ENCODE measurements around the gene ATRAID. TPM values are rescaled to one million over a fixed set of nuclear protein-coding genes. Genes with fewer than 3 reads are reported as not detected.
A peak's percentile ranks its signal among the peaks of the same experiment; 100 is the strongest.

Gene ATRAID
- total RNA-seq (100 to 1,000 TPM; 123 to 198 (median 135) TPM), polyA plus RNA-seq (100 to 1,000 TPM; 199 to 318 TPM)
- long read RNA-seq, donor 1, transcript ATRAID-202 (7 exons, 1,059 nt), result minor isoform, 41 of 143 reads
- long read RNA-seq, donor 1, transcript ATRAID-201 (7 exons, 1,240 nt), result major isoform, 94 of 143 reads
- long read RNA-seq, donor 1, partial matches to known transcripts, result 4 of 143 reads
- long read RNA-seq, donor 1, other reads (novel, unspliced or antisense), result 4 of 143 reads
- long read RNA-seq, donor 2, transcript ATRAID-202 (7 exons, 1,059 nt), result minor isoform, 8 of 109 reads
- long read RNA-seq, donor 2, transcript ATRAID-204 (2 exons, 561 nt), result minor isoform, 8 of 109 reads
- long read RNA-seq, donor 2, transcript ATRAID-201 (7 exons, 1,240 nt), result major isoform, 93 of 109 reads
- long read RNA-seq, donor 2, partial matches to known transcripts, result 0 of 109 reads
- long read RNA-seq, donor 2, other reads (novel, unspliced or antisense), result 0 of 109 reads
- long read RNA-seq, donor 3, transcript ATRAID-202 (7 exons, 1,059 nt), result minor isoform, 27 of 162 reads
- long read RNA-seq, donor 3, transcript ATRAID-201 (7 exons, 1,240 nt), result major isoform, 122 of 162 reads
- long read RNA-seq, donor 3, partial matches to known transcripts, result 7 of 162 reads
- long read RNA-seq, donor 3, other reads (novel, unspliced or antisense), result 5 of 162 reads

- WGBS, 3 donors, result 0 to 1% (median 0%) methylated on average over 62 to 73 of the region's 73 CpGs
Observed at GRCh38 chr2:27211943-27212625, at the start of gene ATRAID, which contains the start of gene SLC5A6. ATRAID (plus strand) TSS chr2:27212041; CDS start chr2:27212369, 328 bp downstream. SLC5A6 (minus strand) TSS chr2:27212268; CDS start chr2:27207650, 4,618 bp downstream.

GRCh38 chr2:27162151-27163121 lies 49.4 kb upstream of the ATRAID start:
- TF ChIP-seq EP300 (IDR thresholded peaks at IDR 0.05) (no peak), POLR2A (IDR thresholded peaks at IDR 0.05) (no peak), CTCF (IDR thresholded peaks at IDR 0.05) (no peak)
- H3K27me3 ChIP-seq, result no peaks in the 10 kb centered on the region
- H3K36me3 ChIP-seq, result no peaks in the 10 kb centered on the region
- WGBS, 3 donors, result 57 to 71% (median 63%) methylated on average over 15 of the region's 15 CpGs
- H3K9me3 ChIP-seq, result no peaks in the 10 kb centered on the region
- H3K4me3 ChIP-seq, result no peak overlapping the region
- no peak overlapping the region for H3K27ac ChIP-seq
- intact Hi-C loops (cut with DNase I), result no loop called here
- no peak for DNase-seq
- H3K4me1 ChIP-seq (ENCODE audit: insufficient read depth), result peaks cover 6% of the 10 kb centered on the region

More at GRCh38 chr2:27211943-27212625, at the start of gene ATRAID, which contains the start of gene SLC5A6:
- DNase-seq, result peak; percentile 86 to 91 (median 89)
- Histone ChIP-seq H3K36me3 (no peaks in the 10 kb centered on the region), H3K9me3 (no peaks in the 10 kb centered on the region), H3K4me3 (peak within 1 kb of the TSS; percentile 50), H3K27me3 (no peaks in the 10 kb centered on the region), H3K4me1 (ENCODE audit: insufficient read depth) (peaks cover 8% of the 10 kb centered on the region), H3K27ac (peak within 1 kb of the TSS; percentile 89 to 94)
- intact Hi-C loops (cut with DNase I), result no loop called here
- TF ChIP-seq POLR2A (IDR thresholded peaks at IDR 0.05) (peak; percentile 90), CTCF (IDR thresholded peaks at IDR 0.05) (no peak)

GRCh38 chr2:27164960-27165763 lies 46.7 kb upstream of the ATRAID start:
- Histone ChIP-seq H3K27ac (no peak overlapping the region), H3K27me3 (no peaks in the 10 kb centered on the region), H3K4me3 (no peak overlapping the region), H3K9me3 (no peaks in the 10 kb centered on the region), H3K4me1 (ENCODE audit: insufficient read depth) (peaks cover 1% of the 10 kb centered on the region), H3K36me3 (no peaks in the 10 kb centered on the region)
- 90 to 91% (median 91%) methylated on average over 8 of the region's 8 CpGs for WGBS, 3 donors
- TF ChIP-seq POLR2A (IDR thresholded peaks at IDR 0.05) (no peak), CTCF (IDR thresholded peaks at IDR 0.05) (no peak), EP300 (IDR thresholded peaks at IDR 0.05) (no peak)
- intact Hi-C loops (cut with DNase I), result no loop called here
- DNase-seq, result no peak

All from ovary (tissue), 10 donors.